ENCODE measurements around the gene ATG9A.

GRCh38 chr2:219252084-219252483, 22.6 kb upstream of the ATG9A start:
- TF ChIP-seq CTCF (IDR thresholded peaks at IDR 0.05; ENCODE audit: low read depth, low read length, poor library complexity, severe bottlenecking): no peak
- TF ChIP-seq EZH2phosphoT487 (IDR thresholded peaks at IDR 0.05; ENCODE audit: borderline replicate concordance, low read length): no peak
